ENCODE results near the gene PPP1R9A.

Gene PPP1R9A

DNA sequence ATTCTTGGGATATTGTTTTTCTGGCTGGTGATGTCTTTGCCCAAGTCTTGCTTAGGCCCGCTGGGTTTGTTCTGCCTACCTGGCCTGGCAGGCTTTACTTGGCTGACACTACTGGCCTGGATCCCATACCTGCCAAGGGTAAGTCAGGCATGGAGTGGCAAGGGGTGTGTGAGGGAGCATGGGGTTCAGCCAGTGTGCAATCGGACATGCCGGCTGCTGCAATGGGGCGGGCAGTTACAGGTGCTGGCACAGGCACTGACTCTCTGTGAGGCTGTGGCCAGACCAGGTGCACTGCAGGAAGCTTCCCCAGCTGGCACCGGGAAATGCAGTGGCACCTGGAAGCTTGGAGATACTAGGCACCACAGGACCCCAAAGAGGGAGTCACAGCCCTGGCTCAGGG, 248.6 kb downstream of the PPP1R9A start:
- TF ChIP-seq, protein P1, sequence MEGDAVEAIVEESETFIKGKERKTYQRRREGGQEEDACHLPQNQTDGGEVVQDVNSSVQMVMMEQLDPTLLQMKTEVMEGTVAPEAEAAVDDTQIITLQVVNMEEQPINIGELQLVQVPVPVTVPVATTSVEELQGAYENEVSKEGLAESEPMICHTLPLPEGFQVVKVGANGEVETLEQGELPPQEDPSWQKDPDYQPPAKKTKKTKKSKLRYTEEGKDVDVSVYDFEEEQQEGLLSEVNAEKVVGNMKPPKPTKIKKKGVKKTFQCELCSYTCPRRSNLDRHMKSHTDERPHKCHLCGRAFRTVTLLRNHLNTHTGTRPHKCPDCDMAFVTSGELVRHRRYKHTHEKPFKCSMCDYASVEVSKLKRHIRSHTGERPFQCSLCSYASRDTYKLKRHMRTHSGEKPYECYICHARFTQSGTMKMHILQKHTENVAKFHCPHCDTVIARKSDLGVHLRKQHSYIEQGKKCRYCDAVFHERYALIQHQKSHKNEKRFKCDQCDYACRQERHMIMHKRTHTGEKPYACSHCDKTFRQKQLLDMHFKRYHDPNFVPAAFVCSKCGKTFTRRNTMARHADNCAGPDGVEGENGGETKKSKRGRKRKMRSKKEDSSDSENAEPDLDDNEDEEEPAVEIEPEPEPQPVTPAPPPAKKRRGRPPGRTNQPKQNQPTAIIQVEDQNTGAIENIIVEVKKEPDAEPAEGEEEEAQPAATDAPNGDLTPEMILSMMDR (IDR thresholded peaks at IDR 0.05) = no peak

DNA sequence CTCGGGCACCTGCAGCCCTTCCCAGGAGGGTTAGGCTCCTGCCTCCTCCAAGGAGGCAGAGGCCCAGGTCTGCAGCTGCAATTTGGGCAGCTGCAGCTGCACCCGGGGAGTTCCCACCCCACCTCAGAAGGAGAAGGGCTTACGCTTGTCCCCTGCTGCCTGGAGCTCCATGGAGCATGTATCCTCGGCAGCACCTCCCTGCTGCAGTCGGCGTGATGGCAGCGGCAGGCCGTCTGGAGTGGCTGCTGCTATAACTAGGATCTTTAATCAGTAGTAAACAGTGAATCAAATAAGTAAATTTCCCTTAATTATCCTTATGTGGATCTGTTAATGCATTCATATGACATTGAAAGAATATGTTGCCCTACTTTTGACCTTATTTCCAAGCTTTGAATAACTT, 250.0 kb downstream of the PPP1R9A start:
- TF ChIP-seq, protein P1 (IDR thresholded peaks at IDR 0.05) = no peak

DNA sequence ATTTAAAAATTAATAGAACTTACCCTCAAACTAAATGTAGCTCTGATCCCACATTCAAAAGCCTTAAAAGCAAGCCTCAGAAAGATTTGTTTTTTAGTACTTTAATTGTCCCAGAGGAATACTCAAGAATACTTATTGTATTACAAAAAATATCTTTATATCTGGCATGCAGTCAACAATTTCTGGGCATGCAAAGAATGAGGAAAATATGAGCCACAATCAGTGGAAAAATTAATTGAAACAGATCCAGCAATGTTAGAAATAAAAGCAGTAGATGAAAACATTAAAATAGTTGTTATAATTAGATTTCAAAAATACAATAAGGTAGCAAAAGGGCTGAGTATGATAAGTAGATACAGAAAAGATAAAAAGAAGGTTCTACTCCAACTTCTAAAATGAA, 262.3 kb downstream of the PPP1R9A start:
- TF ChIP-seq, protein P1 (IDR thresholded peaks at IDR 0.05) = no peak

DNA sequence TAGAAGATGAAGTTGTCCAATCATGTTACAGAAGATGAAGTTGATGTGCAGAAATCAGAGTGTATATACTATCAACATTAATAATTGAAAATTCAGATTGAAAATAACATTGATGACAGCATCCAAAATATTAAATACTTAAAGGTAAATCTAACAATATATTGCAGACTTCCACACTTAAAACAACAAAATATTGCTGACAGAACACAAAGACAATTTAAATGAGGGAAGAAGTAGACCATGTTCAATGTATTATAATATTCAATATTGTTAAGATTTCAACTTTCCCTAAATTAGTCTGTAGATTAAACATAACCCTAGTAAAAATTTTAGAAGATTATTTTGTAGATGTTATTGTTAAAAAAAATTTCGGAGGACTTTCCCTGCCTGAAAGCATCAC, 265.0 kb downstream of the PPP1R9A start:
- TF ChIP-seq, protein P1 (IDR thresholded peaks at IDR 0.05) = no peak

DNA sequence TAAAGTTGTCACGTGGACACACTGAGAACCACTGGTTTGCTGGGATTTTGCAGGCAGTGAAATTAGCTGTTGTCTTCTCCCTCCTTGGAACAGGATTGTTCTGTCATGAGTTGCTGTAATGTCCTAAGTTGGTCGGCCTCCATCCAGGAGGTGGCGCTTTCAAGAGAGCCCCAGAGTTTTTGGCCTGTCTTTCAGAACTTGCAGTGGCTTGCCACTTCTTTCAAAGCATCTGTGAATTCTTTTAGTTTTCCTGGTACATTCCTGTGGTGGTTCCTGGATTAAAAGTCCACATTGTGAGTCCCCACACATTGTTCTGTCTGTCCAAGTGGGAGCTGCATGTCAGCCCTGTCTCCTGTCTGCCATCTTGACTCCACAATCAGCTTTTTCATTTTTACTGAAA, 283.1 kb downstream of the PPP1R9A start:
- TF ChIP-seq, protein P1 (IDR thresholded peaks at IDR 0.05) = 0 out of 2 replicates have a peak, but pooled peaks have one; percentile 22

DNA sequence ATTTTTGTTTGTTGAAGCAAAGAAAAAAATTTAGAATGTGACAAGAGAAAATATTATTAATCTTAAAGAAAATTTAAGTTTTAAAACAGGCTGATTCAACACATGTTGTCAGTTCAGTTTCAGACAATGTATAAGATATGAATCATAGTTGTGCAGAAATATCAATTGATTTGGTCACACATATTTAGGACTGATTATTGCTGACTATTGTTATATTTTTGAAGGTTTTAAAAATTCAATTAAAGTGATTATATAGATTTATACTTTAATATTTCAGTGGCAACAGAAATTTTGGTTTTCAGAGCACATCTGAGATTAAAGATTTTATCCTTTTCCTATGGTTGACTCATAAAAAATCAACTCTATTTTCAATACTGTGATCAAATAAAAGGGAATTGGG, 284.4 kb downstream of the PPP1R9A start:
- TF ChIP-seq, protein P1 (IDR thresholded peaks at IDR 0.05) = no peak

DNA sequence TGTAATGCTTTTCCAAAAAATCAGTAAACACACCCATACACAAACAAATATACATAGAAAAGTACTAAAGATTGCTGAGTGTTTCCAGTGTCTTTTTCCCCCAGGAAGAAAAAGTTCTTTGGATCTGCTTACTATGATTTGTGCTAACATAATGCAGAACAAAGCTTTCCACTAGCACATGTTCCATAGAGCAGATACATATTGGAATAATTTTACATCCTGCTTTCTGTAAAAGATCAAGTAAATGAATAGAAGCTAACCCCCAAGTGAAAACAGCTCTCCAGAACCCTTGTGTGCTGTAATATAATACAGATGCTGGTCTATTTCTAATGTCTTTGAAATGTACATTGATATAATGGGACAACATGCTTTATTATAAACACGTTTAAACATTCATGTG, 291.5 kb downstream of the PPP1R9A start:
- TF ChIP-seq, protein P1 (IDR thresholded peaks at IDR 0.05) = no peak
